Activated CD8-positive, alpha-beta T cell treated with anti-CD3 and anti-CD28 coated beads, Interleukin-2, amount 10 ng/mL, durations not matched to agents 7 days and 5 days (primary cell): ENCODE results near the gene CMKLR1. TPM values are rescaled to one million over a fixed set of nuclear protein-coding genes. Genes with fewer than 3 reads are reported as not detected.

ENCODE experiments used
- ATAC-seq: fragments of 150-1000 bp; cut with Tn5 transposase; one replicate; pipeline ENCODE4 v1.10.0; 2021; ENCODE audit warnings: moderate library complexity
- CTCF ChIA-PET: fragments of 350-600 bp; sonication (Branson Sonifier 250); formaldehyde crosslinking; loops from one replicate; lab custom pipeline; 2021; ENCODE audit warnings: antibody characterized with exemption; lab: Charles Lee
- POLR2A ChIA-PET: fragments of 350-600 bp; sonication (Branson Sonifier 250); formaldehyde crosslinking; loops from one replicate; lab custom pipeline; 2021; ENCODE audit warnings: antibody characterized with exemption; lab: Charles Lee
- DNase-seq: peaks from one replicate; pipeline ENCODE4 v3.0.0-alpha.2; 2020
- H3K27ac Mint-ChIP-seq: one replicate; pipeline ENCODE4 v1.8.0; 2021; ENCODE audit warnings: mild to moderate bottlenecking, mixed read lengths
- H3K27me3 Mint-ChIP-seq: one replicate; pipeline ENCODE4 v1.8.0; 2021; ENCODE audit warnings: low read depth, mixed read lengths
- H3K36me3 Mint-ChIP-seq: one replicate; pipeline ENCODE4 v1.8.0; 2021; ENCODE audit warnings: low read depth, mixed read lengths
- H3K4me1 Mint-ChIP-seq: one replicate; pipeline ENCODE4 v1.8.0; 2021; ENCODE audit warnings: low read depth, mixed read lengths
- H3K4me3 Mint-ChIP-seq: one replicate; pipeline ENCODE4 v1.8.0; 2021; ENCODE audit warnings: mild to moderate bottlenecking, mixed read lengths
- H3K9me3 Mint-ChIP-seq: one replicate; pipeline ENCODE4 v1.8.0; 2022; ENCODE audit warnings: mixed read lengths; ENCODE audit not compliant: insufficient read depth
- total RNA-seq, 2 experiments: library from RNA; stranded (reverse); gene quantifications; one replicate each; pipeline ENCODE4 v1.2.3, GENCODE V29; 2021

Gene CMKLR1
- total RNA-seq, 2 experiments from 2014 or later = 0.08 TPM; not detected in 1

- Mint-ChIP-seq H3K27ac (no peak overlapping the region), H3K9me3 (peaks cover 3% of the 10 kb centered on the region), H3K36me3 (no peaks in the 10 kb centered on the region), H3K27me3 (peaks cover 15% of the 10 kb centered on the region), H3K4me1 (no peaks in the 10 kb centered on the region), H3K4me3 (no peak overlapping the region)
- POLR2A ChIA-PET = no interaction called here
- CTCF ChIA-PET = interaction anchor here (1.2 to 1.3 kb wide), 2 partner anchors 16 to 160 kb away, joined by 3 read pairs; no protein-coding TSS in a partner anchor
- ATAC-seq (no peak), DNase-seq (no peak)
Observed at GRCh38 chr12:108373111-108373510, 34.0 kb upstream of the CMKLR1 start.

- peaks cover 9% of the 10 kb centered on the region for H3K27me3 Mint-ChIP-seq
- no peaks in the 10 kb centered on the region for H3K4me1 Mint-ChIP-seq
- CTCF ChIA-PET = interaction anchor here (1.2 to 1.3 kb wide), 2 partner anchors 15 to 159 kb away, joined by 3 read pairs; no protein-coding TSS in a partner anchor
- no peaks in the 10 kb centered on the region for H3K36me3 Mint-ChIP-seq
- H3K9me3 Mint-ChIP-seq = no peaks in the 10 kb centered on the region
- no peak overlapping the region for H3K4me3 Mint-ChIP-seq
- H3K27ac Mint-ChIP-seq = no peak overlapping the region
- ATAC-seq (no peak), DNase-seq (no peak)
- POLR2A ChIA-PET = no interaction called here
Observed at GRCh38 chr12:108371801-108372344, 32.8 kb upstream of the CMKLR1 start.

GRCh38 chr12:108370415-108370814, 31.3 kb upstream of the CMKLR1 start:
- no peaks in the 10 kb centered on the region for H3K9me3 Mint-ChIP-seq
- CTCF ChIA-PET = no interaction called here
- H3K27ac Mint-ChIP-seq = no peak overlapping the region
- ATAC-seq (no peak), DNase-seq (no peak)
- POLR2A ChIA-PET = no interaction called here
- no peak overlapping the region for H3K4me3 Mint-ChIP-seq
- peaks cover 1% of the 10 kb centered on the region for H3K4me1 Mint-ChIP-seq
- H3K36me3 Mint-ChIP-seq = no peaks in the 10 kb centered on the region
- H3K27me3 Mint-ChIP-seq = peaks cover 7% of the 10 kb centered on the region

- no peak overlapping the region for H3K27ac Mint-ChIP-seq
- no peaks in the 10 kb centered on the region for H3K36me3 Mint-ChIP-seq
- H3K4me3 Mint-ChIP-seq = no peak overlapping the region
- peaks cover 7% of the 10 kb centered on the region for H3K27me3 Mint-ChIP-seq
- ChIA-PET CTCF (no interaction called here), POLR2A (no interaction called here)
- peaks cover 6% of the 10 kb centered on the region for H3K4me1 Mint-ChIP-seq
- DNase-seq (no peak), ATAC-seq (no peak)
- no peaks in the 10 kb centered on the region for H3K9me3 Mint-ChIP-seq
Observed at GRCh38 chr12:108369736-108370396, 30.8 kb upstream of the CMKLR1 start.

GRCh38 chr12:108368089-108368488, 29.0 kb upstream of the CMKLR1 start:
- no peaks in the 10 kb centered on the region for H3K36me3 Mint-ChIP-seq
- no peak overlapping the region for H3K27ac Mint-ChIP-seq
- ChIA-PET CTCF (no interaction called here), POLR2A (no interaction called here)
- H3K9me3 Mint-ChIP-seq = no peaks in the 10 kb centered on the region
- ATAC-seq (no peak), DNase-seq (no peak)
- H3K4me1 Mint-ChIP-seq = peaks cover 6% of the 10 kb centered on the region
- H3K4me3 Mint-ChIP-seq = no peak overlapping the region
- H3K27me3 Mint-ChIP-seq = peaks cover 11% of the 10 kb centered on the region

- Mint-ChIP-seq H3K36me3 (no peaks in the 10 kb centered on the region), H3K9me3 (no peaks in the 10 kb centered on the region), H3K4me3 (no peak overlapping the region), H3K27ac (no peak overlapping the region), H3K4me1 (peaks cover 6% of the 10 kb centered on the region), H3K27me3 (peaks cover 11% of the 10 kb centered on the region)
- POLR2A ChIA-PET = no interaction called here
- ATAC-seq (no peak), DNase-seq (no peak)
- CTCF ChIA-PET = no interaction called here
Observed at GRCh38 chr12:108367436-108367835, 28.3 kb upstream of the CMKLR1 start.

- ChIA-PET POLR2A (no interaction called here), CTCF (interaction anchor here (0.6 kb wide), 1 partner anchor 13 kb away, joined by 3 read pairs; no protein-coding TSS in a partner anchor)
- H3K9me3 Mint-ChIP-seq = no peaks in the 10 kb centered on the region
Observed at GRCh38 chr12:108365324-108365723, 26.2 kb upstream of the CMKLR1 start.

GRCh38 chr12:108364879-108365278, 25.8 kb upstream of the CMKLR1 start:
- Mint-ChIP-seq H3K36me3 (no peaks in the 10 kb centered on the region), H3K9me3 (no peaks in the 10 kb centered on the region), H3K4me1 (peaks cover 6% of the 10 kb centered on the region), H3K27me3 (peaks cover 11% of the 10 kb centered on the region), H3K4me3 (no peak overlapping the region), H3K27ac (no peak overlapping the region)
- ChIA-PET CTCF (no interaction called here), POLR2A (no interaction called here)
- DNase-seq (no peak), ATAC-seq (no peak)

More at GRCh38 chr12:108365324-108365723, 26.2 kb upstream of the CMKLR1 start:
- Mint-ChIP-seq H3K4me3 (no peak overlapping the region), H3K36me3 (no peaks in the 10 kb centered on the region), H3K4me1 (peaks cover 6% of the 10 kb centered on the region), H3K27me3 (peaks cover 11% of the 10 kb centered on the region), H3K27ac (no peak overlapping the region)
- ATAC-seq (no peak), DNase-seq (no peak)

- Mint-ChIP-seq H3K4me1 (peaks cover 6% of the 10 kb centered on the region), H3K9me3 (no peaks in the 10 kb centered on the region), H3K27ac (peak overlapping the region; percentile 44), H3K36me3 (no peaks in the 10 kb centered on the region), H3K27me3 (peaks cover 10% of the 10 kb centered on the region), H3K4me3 (no peak overlapping the region)
- DNase-seq = no peak
- no peak for ATAC-seq
- ChIA-PET POLR2A (no interaction called here), CTCF (no interaction called here)
Observed at GRCh38 chr12:108363565-108363964, 24.5 kb upstream of the CMKLR1 start.

GRCh38 chr12:108363165-108363564, 24.1 kb upstream of the CMKLR1 start:
- no peaks in the 10 kb centered on the region for H3K9me3 Mint-ChIP-seq
- H3K4me1 Mint-ChIP-seq = peaks cover 6% of the 10 kb centered on the region
- POLR2A ChIA-PET = no interaction called here
- H3K27ac Mint-ChIP-seq = no peak overlapping the region
- no peaks in the 10 kb centered on the region for H3K36me3 Mint-ChIP-seq
- H3K27me3 Mint-ChIP-seq = peaks cover 6% of the 10 kb centered on the region
- CTCF ChIA-PET = no interaction called here
- DNase-seq (no peak), ATAC-seq (no peak)
- no peak overlapping the region for H3K4me3 Mint-ChIP-seq

- no peak for DNase-seq
- Mint-ChIP-seq H3K4me1 (peaks cover 6% of the 10 kb centered on the region), H3K27ac (no peak overlapping the region), H3K4me3 (no peak overlapping the region), H3K9me3 (no peaks in the 10 kb centered on the region), H3K27me3 (peaks cover 6% of the 10 kb centered on the region), H3K36me3 (no peaks in the 10 kb centered on the region)
- CTCF ChIA-PET = no interaction called here
- no peak for ATAC-seq
- POLR2A ChIA-PET = no interaction called here
Observed at GRCh38 chr12:108361606-108362005, 22.5 kb upstream of the CMKLR1 start.

- Mint-ChIP-seq H3K4me1 (peaks cover 5% of the 10 kb centered on the region), H3K27ac (no peak overlapping the region), H3K9me3 (no peaks in the 10 kb centered on the region), H3K36me3 (no peaks in the 10 kb centered on the region), H3K4me3 (no peak overlapping the region), H3K27me3 (peaks cover 4% of the 10 kb centered on the region)
- ChIA-PET CTCF (no interaction called here), POLR2A (no interaction called here)
- DNase-seq (no peak), ATAC-seq (no peak)
Observed at GRCh38 chr12:108360487-108360886, 21.4 kb upstream of the CMKLR1 start.
